ENCODE results near the gene CFP.

Gene CFP

GRCh38 chrX:47573341-47574075 is 56.2 kb downstream of the CFP start:
- DNase-seq: no peak

Measured in T1000 (cell line).